ENCODE results near the gene IL36B.

IL36B gene

DNA sequence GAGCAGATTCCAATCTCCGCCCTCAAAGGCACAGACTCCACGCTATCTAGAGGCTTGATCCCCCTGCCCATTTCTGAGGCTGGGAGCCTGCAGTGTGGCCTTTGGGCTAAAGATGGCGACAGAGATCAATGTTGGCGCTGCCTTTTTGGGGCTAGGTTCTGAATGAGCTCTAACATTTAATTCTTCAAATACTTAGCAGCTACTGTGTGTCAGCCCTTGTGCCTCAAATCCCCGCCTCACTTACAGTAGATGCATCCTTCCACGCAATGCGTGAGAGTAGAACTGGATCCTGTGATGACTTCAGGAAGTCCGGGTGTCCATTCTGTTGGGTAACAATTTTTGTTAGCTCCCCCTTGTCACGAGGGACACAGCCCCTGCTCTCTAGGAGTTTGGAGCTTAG, 27.5 kb upstream of the IL36B start:
- TF ChIP-seq GATA2 (IDR thresholded peaks at IDR 0.05; ENCODE audit: low read depth, low read length): no peak
- no peak for TF ChIP-seq GATA3 (IDR thresholded peaks at IDR 0.05; ENCODE audit: low read depth, low read length)

DNA sequence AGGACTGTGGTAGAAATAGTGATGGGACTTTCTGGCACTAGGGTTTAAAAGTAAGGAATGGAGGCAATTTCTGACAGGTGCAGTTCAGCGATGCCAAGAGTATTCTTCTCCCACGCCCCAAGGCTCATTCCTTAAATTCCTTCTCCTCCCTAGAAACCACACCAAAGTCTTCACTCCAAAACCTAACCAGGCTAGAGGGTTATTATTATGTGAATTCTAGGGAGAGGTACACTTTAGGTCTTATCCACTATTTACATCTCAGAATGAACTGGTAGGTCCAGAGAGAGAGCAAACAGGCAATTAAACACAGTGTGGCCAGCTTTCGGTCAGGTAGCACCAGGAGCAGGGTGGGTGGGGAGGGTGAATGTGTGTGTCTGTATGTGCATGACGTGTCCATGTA, 26.5 kb upstream of the IL36B start:
- TF ChIP-seq GATA2 (IDR thresholded peaks at IDR 0.05; ENCODE audit: low read depth, low read length) (no peak), GATA3 (IDR thresholded peaks at IDR 0.05; ENCODE audit: low read depth, low read length) (no peak)

DNA sequence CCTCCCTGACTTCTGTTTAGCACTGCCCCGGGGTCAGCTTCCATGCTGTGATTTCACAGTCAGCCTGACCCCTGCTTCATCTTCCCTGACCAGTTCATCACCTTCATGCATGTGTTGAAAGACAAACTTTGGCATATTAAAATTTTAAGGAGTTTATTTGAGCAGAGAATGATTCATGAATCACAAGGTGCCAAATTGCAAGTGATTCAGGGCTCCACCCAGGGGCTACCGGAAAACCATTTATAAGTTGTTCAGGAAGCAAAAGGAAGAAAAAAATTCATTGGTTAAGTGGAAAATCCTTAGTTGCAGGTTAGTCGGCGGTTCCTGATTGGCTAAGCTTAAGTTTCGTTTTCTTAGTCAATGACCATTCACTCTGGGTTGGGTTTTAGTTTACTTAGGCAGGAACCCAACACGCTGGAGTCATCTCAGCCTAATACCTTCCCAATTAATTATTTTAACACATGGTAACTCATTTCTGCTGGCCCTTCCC, 25.7 kb upstream of the IL36B start:
- no peak for TF ChIP-seq GATA2 (IDR thresholded peaks at IDR 0.05; ENCODE audit: low read depth, low read length)
- no peak for TF ChIP-seq GATA3 (IDR thresholded peaks at IDR 0.05; ENCODE audit: low read depth, low read length)

GRCh38 chr2:113077921-113078320, 25.3 kb upstream of the IL36B start:
- TF ChIP-seq GATA3 (IDR thresholded peaks at IDR 0.05; ENCODE audit: low read depth, low read length): no peak

DNA sequence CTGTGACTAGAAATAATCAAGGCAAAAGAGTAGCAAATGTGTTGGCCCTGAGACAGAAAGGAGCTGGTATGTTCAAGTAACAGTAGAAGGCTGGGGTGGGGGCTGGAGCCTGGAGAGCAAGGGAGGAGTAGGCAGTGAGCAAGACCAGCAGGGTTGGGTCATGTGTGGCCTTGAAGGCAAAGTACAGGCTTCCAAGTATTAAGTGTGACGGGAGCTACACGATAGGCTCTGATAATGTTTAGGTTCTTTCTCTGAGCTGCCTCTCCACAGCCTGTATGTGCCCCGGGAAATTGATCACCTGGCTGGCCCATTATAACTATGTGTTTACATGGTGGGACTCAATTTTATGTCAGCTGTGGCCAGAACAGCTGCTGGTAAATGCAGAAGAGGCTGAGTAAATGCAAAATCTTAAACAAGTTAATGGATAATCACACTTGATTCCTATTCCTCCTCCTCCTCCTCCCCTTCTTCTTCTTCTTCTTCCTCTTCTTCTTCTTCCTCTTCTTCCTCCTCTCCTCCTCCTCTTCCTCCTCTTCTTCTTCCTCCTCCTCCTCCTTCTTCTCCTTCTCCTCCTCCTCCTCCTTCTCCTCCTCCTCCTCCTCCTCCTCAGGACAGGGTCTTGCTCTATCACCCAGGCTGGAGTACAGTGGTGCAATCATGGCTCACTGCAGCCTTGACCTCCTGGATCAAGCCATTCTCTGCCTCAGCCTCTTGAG, 24.4 kb upstream of the IL36B start:
- TF ChIP-seq GATA2 (IDR thresholded peaks at IDR 0.05; ENCODE audit: low read depth, low read length) (no peak), GATA3 (IDR thresholded peaks at IDR 0.05; ENCODE audit: low read depth, low read length) (no peak)

GRCh38 chr2:113075600-113075999, 22.9 kb upstream of the IL36B start:
- TF ChIP-seq GATA3 (IDR thresholded peaks at IDR 0.05; ENCODE audit: low read depth, low read length): no peak
- no peak for TF ChIP-seq GATA2 (IDR thresholded peaks at IDR 0.05; ENCODE audit: low read depth, low read length)

- no peak for TF ChIP-seq GATA3 (IDR thresholded peaks at IDR 0.05; ENCODE audit: low read depth, low read length)
Measured at GRCh38 chr2:113075030-113075429, 22.4 kb upstream of the IL36B start.

- TF ChIP-seq GATA2 (IDR thresholded peaks at IDR 0.05; ENCODE audit: low read depth, low read length) (no peak), GATA3 (IDR thresholded peaks at IDR 0.05; ENCODE audit: low read depth, low read length) (no peak)
Measured at GRCh38 chr2:113073325-113073834, 20.7 kb upstream of the IL36B start.

GRCh38 chr2:113072584-113072983, 19.9 kb upstream of the IL36B start:
- TF ChIP-seq GATA3 (IDR thresholded peaks at IDR 0.05; ENCODE audit: low read depth, low read length) (no peak), GATA2 (IDR thresholded peaks at IDR 0.05; ENCODE audit: low read depth, low read length) (no peak)

DNA sequence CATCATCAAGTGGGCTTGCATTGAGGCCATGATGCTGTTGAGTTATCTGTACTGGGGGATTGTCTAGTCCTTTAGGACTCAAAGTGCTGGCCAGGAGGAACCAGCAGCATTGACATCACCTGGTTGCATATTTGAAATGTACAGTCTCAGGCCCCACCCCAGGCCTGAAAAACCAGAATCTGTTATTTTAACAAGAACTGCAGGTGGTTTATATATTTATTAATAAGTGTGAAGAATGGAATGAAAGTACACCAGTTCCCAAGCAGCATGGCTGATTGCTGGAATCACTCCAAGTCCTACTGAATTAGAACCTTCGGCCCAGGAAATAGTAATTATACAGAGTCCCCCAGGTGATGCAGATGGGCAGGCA, 17.9 kb upstream of the IL36B start:
- TF ChIP-seq GATA3 (IDR thresholded peaks at IDR 0.05; ENCODE audit: low read depth, low read length) (no peak), GATA2 (IDR thresholded peaks at IDR 0.05; ENCODE audit: low read depth, low read length) (no peak)

- TF ChIP-seq GATA2 (IDR thresholded peaks at IDR 0.05; ENCODE audit: low read depth, low read length) (no peak), GATA3 (IDR thresholded peaks at IDR 0.05; ENCODE audit: low read depth, low read length) (no peak)
Measured at GRCh38 chr2:113069676-113070605, 17.3 kb upstream of the IL36B start.

GRCh38 chr2:113068706-113069485, 16.2 kb upstream of the IL36B start:
- no peak for TF ChIP-seq GATA2 (IDR thresholded peaks at IDR 0.05; ENCODE audit: low read depth, low read length)

DNA sequence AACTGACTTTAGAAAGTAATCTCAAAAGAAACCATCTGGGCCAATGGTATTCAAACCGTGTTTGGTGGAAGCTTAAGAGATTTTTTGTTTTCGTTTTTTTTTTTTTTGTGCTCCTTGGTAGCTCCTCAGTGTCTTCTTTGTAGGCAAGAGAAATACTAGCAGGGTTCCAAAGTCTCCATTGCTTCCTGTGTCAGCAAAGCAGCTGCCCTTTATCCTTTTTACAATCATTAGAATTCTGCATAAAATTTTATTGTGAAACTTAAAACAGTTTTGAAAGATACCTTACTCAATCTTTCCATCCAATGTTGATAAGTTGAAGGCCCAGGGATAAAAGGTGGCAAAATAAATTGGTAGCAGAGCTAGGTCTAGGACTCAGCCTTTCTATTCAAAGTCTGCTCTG, 15.6 kb upstream of the IL36B start:
- TF ChIP-seq GATA2 (IDR thresholded peaks at IDR 0.05; ENCODE audit: low read depth, low read length) (no peak), GATA3 (IDR thresholded peaks at IDR 0.05; ENCODE audit: low read depth, low read length) (no peak)

DNA sequence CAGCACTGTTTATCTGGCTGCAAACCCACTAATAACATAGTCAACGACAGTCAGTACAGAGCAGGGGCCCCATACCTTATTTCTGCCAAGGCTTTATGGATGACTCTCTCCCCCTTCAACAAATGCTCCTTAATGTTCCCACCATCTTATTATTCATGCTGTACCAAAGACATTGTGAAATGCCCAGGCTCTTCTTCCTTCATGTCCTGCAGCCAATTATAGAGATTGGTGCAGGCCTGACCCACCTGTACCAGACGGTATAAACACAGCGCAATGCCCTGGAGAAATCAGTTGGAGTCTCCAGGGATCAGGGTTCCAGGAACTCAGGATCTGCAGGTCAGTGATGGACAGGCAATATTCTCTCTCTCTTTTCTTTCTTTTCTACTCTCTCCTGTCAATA, 15.0 kb upstream of the IL36B start, which contains the start of gene IL1F10:
IL1F10 (plus strand) TSS at position 290 of the 400 bp plus-strand sequence. CDS start 4,769 bp downstream, outside the sequence.
- TF ChIP-seq GATA2 (IDR thresholded peaks at IDR 0.05; ENCODE audit: low read depth, low read length) (no peak), GATA3 (IDR thresholded peaks at IDR 0.05; ENCODE audit: low read depth, low read length) (no peak)
